Brain microvascular endothelial cell (primary cell): ENCODE data around the gene PTPN20.

Experiments used
- DNase-seq: peaks from one replicate; pipeline ENCODE4 v3.0.0-alpha.2; 2020
- H3K27ac ChIP-seq: fragments of 250-450 bp; sonication (Bioruptor Pico); 2 replicates; pipeline ENCODE4 v1.5.1; 2020; ENCODE audit warnings: mild to moderate bottlenecking, moderate library complexity
- H3K27me3 ChIP-seq: fragments of 250-450 bp; sonication (Bioruptor Pico); replicated peaks from 2 replicates; pipeline ENCODE4 v1.5.1; 2020; ENCODE audit warnings: mild to moderate bottlenecking
- H3K36me3 ChIP-seq: fragments of 250-450 bp; sonication (Bioruptor Pico); replicated peaks from 2 replicates; pipeline ENCODE4 v1.5.1; 2020; ENCODE audit warnings: mild to moderate bottlenecking
- H3K4me3 ChIP-seq: 2 replicates; pipeline ENCODE4 v1.5.1; 2011; ENCODE audit warnings: low read depth, mild to moderate bottlenecking, control low read depth, low read length, moderate library complexity
- in situ Hi-C: cut with HindIII; loops from 2 replicates; pipeline ENCODE4 v1.10.0; 2017; ENCODE audit warnings: low sequenced_read_pairs, low pct_ligation_motif_present
- TF ChIP-seq, protein P1 (sequence below): IDR thresholded peaks from 2 replicates; pipeline ENCODE4 v1.5.1; 2011; ENCODE audit warnings: low read depth, mild to moderate bottlenecking, moderate library complexity, low read length, control low read depth, inconsistent platforms; ENCODE audit errors: missing control alignments

PTPN20 gene

DNA sequence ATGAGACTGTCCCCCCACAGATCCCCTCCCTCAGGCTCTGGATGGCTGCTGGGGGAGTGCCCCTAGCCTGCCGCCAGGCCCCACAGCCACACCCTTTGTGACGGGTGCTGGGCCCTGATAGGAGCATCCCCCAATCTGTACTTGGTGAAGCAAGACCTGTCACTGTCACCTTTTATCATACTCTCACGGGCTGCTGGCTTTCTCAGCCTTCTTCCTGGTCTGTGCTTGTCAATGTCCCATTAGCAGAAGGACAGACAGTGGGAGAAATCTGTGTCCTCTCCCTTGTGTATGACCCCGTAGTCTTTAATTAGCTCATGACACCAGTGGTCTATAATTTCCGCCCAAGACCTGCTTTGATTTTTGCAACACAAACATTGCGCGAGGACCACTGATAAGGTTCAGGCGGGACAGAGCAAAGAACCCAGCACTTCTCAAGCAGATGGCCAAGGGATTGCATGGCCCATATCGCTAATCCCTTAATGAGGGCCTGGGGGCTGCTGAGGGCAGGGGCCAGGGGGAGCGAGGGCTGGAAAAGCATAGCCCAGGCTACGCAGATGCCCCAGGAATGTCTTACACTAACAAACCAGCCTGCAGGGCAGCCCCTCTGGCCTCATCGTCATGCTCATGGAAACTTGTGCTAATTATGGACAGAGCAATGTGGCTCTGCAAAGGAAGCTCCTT is 127.8 kb downstream of the PTPN20 start:
- Histone ChIP-seq H3K36me3 (no peaks in the 10 kb centered on the region), H3K27ac (no peak overlapping the region), H3K4me3 (no peak overlapping the region), H3K27me3 (peaks cover 2% of the 10 kb centered on the region)
- DNase-seq: no peak
- in situ Hi-C loops: loop anchor here (25.0 kb wide), 1 partner anchor 273 kb away; the partner anchor contains the start of genes GDF10 and GDF2
- TF ChIP-seq, protein P1, sequence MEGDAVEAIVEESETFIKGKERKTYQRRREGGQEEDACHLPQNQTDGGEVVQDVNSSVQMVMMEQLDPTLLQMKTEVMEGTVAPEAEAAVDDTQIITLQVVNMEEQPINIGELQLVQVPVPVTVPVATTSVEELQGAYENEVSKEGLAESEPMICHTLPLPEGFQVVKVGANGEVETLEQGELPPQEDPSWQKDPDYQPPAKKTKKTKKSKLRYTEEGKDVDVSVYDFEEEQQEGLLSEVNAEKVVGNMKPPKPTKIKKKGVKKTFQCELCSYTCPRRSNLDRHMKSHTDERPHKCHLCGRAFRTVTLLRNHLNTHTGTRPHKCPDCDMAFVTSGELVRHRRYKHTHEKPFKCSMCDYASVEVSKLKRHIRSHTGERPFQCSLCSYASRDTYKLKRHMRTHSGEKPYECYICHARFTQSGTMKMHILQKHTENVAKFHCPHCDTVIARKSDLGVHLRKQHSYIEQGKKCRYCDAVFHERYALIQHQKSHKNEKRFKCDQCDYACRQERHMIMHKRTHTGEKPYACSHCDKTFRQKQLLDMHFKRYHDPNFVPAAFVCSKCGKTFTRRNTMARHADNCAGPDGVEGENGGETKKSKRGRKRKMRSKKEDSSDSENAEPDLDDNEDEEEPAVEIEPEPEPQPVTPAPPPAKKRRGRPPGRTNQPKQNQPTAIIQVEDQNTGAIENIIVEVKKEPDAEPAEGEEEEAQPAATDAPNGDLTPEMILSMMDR: no peak

GRCh38 chr10:47039562-47039913 is 128.3 kb downstream of the PTPN20 start:
- TF ChIP-seq, protein P1: no peak
- in situ Hi-C loops: loop anchor here (25.0 kb wide), 1 partner anchor 273 kb away; the partner anchor contains the start of genes GDF10 and GDF2
- Histone ChIP-seq H3K27me3 (peaks cover 2% of the 10 kb centered on the region), H3K4me3 (no peak overlapping the region), H3K36me3 (no peaks in the 10 kb centered on the region), H3K27ac (no peak overlapping the region)
- DNase-seq: no peak

DNA sequence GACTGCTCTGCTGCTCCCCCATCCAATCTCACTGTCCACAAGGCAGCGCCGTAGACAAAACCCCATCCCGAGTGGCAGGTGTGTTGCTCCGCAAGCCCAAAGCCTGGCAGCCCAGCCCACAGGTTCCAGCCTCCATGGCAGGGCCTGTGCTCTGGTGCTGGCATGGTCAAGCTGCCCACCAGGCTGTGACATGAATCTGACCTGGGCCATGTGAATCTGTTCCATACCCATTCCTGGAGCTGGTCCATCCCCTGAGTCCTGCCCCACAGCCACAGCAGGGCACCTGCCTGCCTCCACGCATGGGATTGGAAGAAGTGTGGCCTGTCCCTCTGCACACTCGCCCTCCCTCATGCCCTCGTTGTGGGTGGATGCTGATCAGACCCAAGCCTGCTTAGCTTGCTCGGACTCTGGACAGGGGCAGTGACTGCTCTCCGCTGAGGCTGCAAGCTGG is 128.8 kb downstream of the PTPN20 start:
- Histone ChIP-seq H3K27me3 (peaks cover 2% of the 10 kb centered on the region), H3K27ac (no peak overlapping the region), H3K4me3 (no peak overlapping the region), H3K36me3 (no peaks in the 10 kb centered on the region)
- in situ Hi-C loops: loop anchor here (25.0 kb wide), 1 partner anchor 272 kb away; the partner anchor contains the start of genes GDF10 and GDF2
- TF ChIP-seq, protein P1: no peak
- no peak for DNase-seq

GRCh38 chr10:47040681-47041080 is 129.5 kb downstream of the PTPN20 start:
- in situ Hi-C loops: loop anchor here (25.0 kb wide), 1 partner anchor 272 kb away; the partner anchor contains the start of genes GDF10 and GDF2
- no peak overlapping the region for H3K4me3 ChIP-seq
- H3K27ac ChIP-seq: no peak overlapping the region
- TF ChIP-seq, protein P1: no peak
- no peak for DNase-seq
- no peaks in the 10 kb centered on the region for H3K36me3 ChIP-seq
- peaks cover 2% of the 10 kb centered on the region for H3K27me3 ChIP-seq

- Histone ChIP-seq H3K27ac (no peak overlapping the region), H3K27me3 (peaks cover 2% of the 10 kb centered on the region), H3K4me3 (no peak overlapping the region), H3K36me3 (no peaks in the 10 kb centered on the region)
- in situ Hi-C loops: loop anchor here (25.0 kb wide), 1 partner anchor 271 kb away; the partner anchor contains the start of genes GDF10 and GDF2
- TF ChIP-seq, protein P1: no peak
- no peak for DNase-seq
Measured at GRCh38 chr10:47041396-47042198, 130.4 kb downstream of the PTPN20 start.
